Hepatocyte (in vitro differentiated cells): ENCODE data around the gene OPRM1. TPM values are rescaled to one million over a fixed set of nuclear protein-coding genes. Genes with fewer than 3 reads are reported as not detected.

ENCODE experiments used
- DNase-seq: peaks from one replicate; pipeline ENCODE4 v3.0.0-alpha.2; 2016; ENCODE audit warnings: low spot score
- H2AFZ ChIP-seq: fragments of 200-600 bp; sonication (generic); 2 replicates; pipeline ENCODE4 v1.6.0; 2016; ENCODE audit warnings: antibody characterized with exemption, mild to moderate bottlenecking
- H3K27ac ChIP-seq: fragments of 200-600 bp; sonication (generic); 2 replicates; pipeline ENCODE4 v1.5.1; 2016; ENCODE audit warnings: mild to moderate bottlenecking
- H3K27me3 ChIP-seq: fragments of 200-600 bp; sonication (generic); 2 replicates; pipeline ENCODE4 v1.6.1; 2016
- H3K36me3 ChIP-seq: fragments of 200-600 bp; sonication (generic); replicated peaks from 2 replicates; pipeline ENCODE4 v1.5.1; 2016; ENCODE audit warnings: low read depth; ENCODE audit not compliant: insufficient read depth
- H3K4me1 ChIP-seq: fragments of 200-600 bp; sonication (generic); 2 replicates; pipeline ENCODE4 v1.5.1; 2016; ENCODE audit warnings: mild to moderate bottlenecking, moderate library complexity; ENCODE audit not compliant: insufficient read depth
- H3K4me2 ChIP-seq: fragments of 200-600 bp; sonication (generic); 2 replicates; pipeline ENCODE4 v1.6.0; 2016
- H3K4me3 ChIP-seq: fragments of 200-600 bp; sonication (generic); 2 replicates; pipeline ENCODE4 v1.5.1; 2016; ENCODE audit warnings: mild to moderate bottlenecking
- H3K79me2 ChIP-seq: fragments of 200-600 bp; sonication (generic); 2 replicates; pipeline ENCODE4 v1.6.0; 2017; ENCODE audit warnings: mild to moderate bottlenecking
- H3K9me2 ChIP-seq: fragments of 200-600 bp; sonication (generic); replicated peaks from 2 replicates; pipeline ENCODE4 v1.6.0; 2017; ENCODE audit warnings: mild to moderate bottlenecking; ENCODE audit not compliant: insufficient read depth
- H3K9me3 ChIP-seq: fragments of 200-600 bp; sonication (generic); 2 replicates; pipeline ENCODE4 v1.5.1; 2016; ENCODE audit warnings: low read depth, mild to moderate bottlenecking
- H4K20me1 ChIP-seq: fragments of 200-600 bp; sonication (generic); 2 replicates; pipeline ENCODE4 v1.6.0; 2016; ENCODE audit warnings: mild to moderate bottlenecking; ENCODE audit not compliant: insufficient read depth, poor library complexity, severe bottlenecking
- CTCF ChIP-seq: fragments of 200-600 bp; sonication (generic); IDR thresholded peaks from 2 replicates; pipeline ENCODE4 v1.5.1; 2016; ENCODE audit warnings: antibody characterized with exemption, mild to moderate bottlenecking; ENCODE audit not compliant: poor library complexity
- EZH2 ChIP-seq: fragments of 200-600 bp; sonication (generic); IDR thresholded peaks from 2 replicates; pipeline ENCODE4 v1.6.1; 2016; ENCODE audit warnings: antibody characterized with exemption, mild to moderate bottlenecking, borderline replicate concordance
- EZH2phosphoT487 ChIP-seq: fragments of 200-600 bp; sonication (generic); IDR thresholded peaks from one replicate; pipeline ENCODE4 v1.6.1; 2018; ENCODE audit warnings: antibody characterized with exemption, mild to moderate bottlenecking, low read depth, moderate library complexity; ENCODE audit not compliant: unreplicated experiment, severe bottlenecking
- WGBS: methylation state at CpG from one replicate; pipeline ENCODE4 v1.1.6; 2016; ENCODE audit warnings: low lambda C conversion rate; ENCODE audit errors: missing lambda C conversion rate; 5-methylcytosine and 5-hydroxymethylcytosine counted together
- polyA plus RNA-seq: library from polyadenylated mRNA; unstranded; fragments of >200 nt; fragmentation: Nextera tagmentation; extraction: Ambion mirVana; gene quantifications from 2 replicates; pipeline ENCODE4 v1.2.1, GENCODE V29; 2016
- total RNA-seq: library from RNA; depleted of rRNA; stranded (reverse); fragments of >200 nt; gene quantifications from 2 replicates; pipeline ENCODE4 v1.2.3, GENCODE V29; 2014

The OPRM1 gene
- total and polyA plus RNA-seq, 2 experiments from 2014 or later: not detected

GRCh38 chr6:154277629-154278017, 238.6 kb downstream of the OPRM1 start:
- Histone ChIP-seq H3K36me3 (no peaks in the 10 kb centered on the region), H3K4me2 (no peak overlapping the region), H3K79me2 (no peaks in the 10 kb centered on the region), H3K9me2 (no peaks in the 10 kb centered on the region), H3K4me1 (no peaks in the 10 kb centered on the region), H4K20me1 (no peaks in the 10 kb centered on the region), H2AFZ (no peak overlapping the region), H3K9me3 (no peaks in the 10 kb centered on the region), H3K4me3 (no peak overlapping the region), H3K27me3 (no peaks in the 10 kb centered on the region), H3K27ac (no peak overlapping the region)
- 71% methylated on average over 7 of the region's 7 CpGs for WGBS
- TF ChIP-seq EZH2phosphoT487: no peak
- no peak for TF ChIP-seq CTCF
- TF ChIP-seq EZH2: no peak
- no peak for DNase-seq

GRCh38 chr6:154280521-154280920, 241.5 kb downstream of the OPRM1 start:
- Histone ChIP-seq H3K79me2 (no peaks in the 10 kb centered on the region), H3K9me2 (no peaks in the 10 kb centered on the region), H3K27me3 (no peaks in the 10 kb centered on the region), H4K20me1 (no peaks in the 10 kb centered on the region), H3K36me3 (no peaks in the 10 kb centered on the region), H3K4me1 (no peaks in the 10 kb centered on the region), H3K4me3 (no peak overlapping the region), H3K9me3 (no peaks in the 10 kb centered on the region), H3K4me2 (no peak overlapping the region), H2AFZ (no peak overlapping the region), H3K27ac (no peak overlapping the region)
- 89% methylated on average over 2 of the region's 2 CpGs for WGBS
- DNase-seq: no peak
- no peak for TF ChIP-seq CTCF

- Histone ChIP-seq H3K4me1 (no peaks in the 10 kb centered on the region), H4K20me1 (no peaks in the 10 kb centered on the region), H3K27ac (no peak overlapping the region), H3K79me2 (no peaks in the 10 kb centered on the region), H3K4me2 (no peak overlapping the region), H3K9me2 (no peaks in the 10 kb centered on the region), H3K36me3 (no peaks in the 10 kb centered on the region), H2AFZ (no peak overlapping the region), H3K4me3 (no peak overlapping the region), H3K9me3 (no peaks in the 10 kb centered on the region), H3K27me3 (no peaks in the 10 kb centered on the region)
- TF ChIP-seq EZH2 (no peak), EZH2phosphoT487 (no peak), CTCF (no peak)
- no peak for DNase-seq
- 97% methylated on average over 7 of the region's 7 CpGs for WGBS
These were observed 245.3 kb downstream of the OPRM1 start for GRCh38 chr6:154284313-154284853.

- H4K20me1 ChIP-seq: no peaks in the 10 kb centered on the region
- no peak for DNase-seq
- no peaks in the 10 kb centered on the region for H3K4me1 ChIP-seq
- no peaks in the 10 kb centered on the region for H3K9me2 ChIP-seq
- TF ChIP-seq CTCF (no peak), EZH2 (no peak), EZH2phosphoT487 (no peak)
- no peaks in the 10 kb centered on the region for H3K79me2 ChIP-seq
- H3K4me2 ChIP-seq: no peak overlapping the region
- H3K9me3 ChIP-seq: no peaks in the 10 kb centered on the region
- no peaks in the 10 kb centered on the region for H3K36me3 ChIP-seq
- no peak overlapping the region for H2AFZ ChIP-seq
- H3K27me3 ChIP-seq: no peaks in the 10 kb centered on the region
- 75% methylated on average over 1 of the region's 1 CpG for WGBS
- no peak overlapping the region for H3K4me3 ChIP-seq
- no peak overlapping the region for H3K27ac ChIP-seq
These were observed 246.8 kb downstream of the OPRM1 start for GRCh38 chr6:154285826-154286225.
